ENCODE measurements around the gene RPS6KA2. TPM values are rescaled to one million over a fixed set of nuclear protein-coding genes. Genes with fewer than 3 reads are reported as not detected.

Gene RPS6KA2
- total and polyA plus RNA-seq, 2 donors (not counting 3 experiments of a cell fraction or from before 2014, with no cell fraction given), result 54.5 to 75.8 TPM

DNA sequence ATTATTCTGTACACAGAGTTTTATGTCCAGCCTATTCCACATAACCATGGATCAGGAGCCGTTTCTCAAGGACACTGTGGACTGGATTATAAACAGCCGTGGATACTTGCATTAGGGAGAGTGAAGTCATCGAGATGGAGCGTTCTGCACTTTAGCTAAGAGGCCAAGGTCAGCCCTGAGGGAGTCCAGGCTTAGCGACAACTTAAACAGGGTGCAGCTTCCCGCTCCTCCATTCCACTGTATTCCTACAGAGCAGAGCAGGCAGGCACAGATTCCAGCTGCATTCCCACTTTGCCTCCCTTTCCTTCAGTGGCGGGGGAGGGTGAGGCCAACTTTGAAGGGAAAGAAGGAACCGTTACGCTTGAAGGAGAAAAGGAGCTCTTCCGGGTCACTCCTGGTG is 100.1 kb downstream of the RPS6KA2 start:
- POLR2A ChIA-PET, result no interaction called here
- no peak overlapping the region for H2AFZ ChIP-seq (ENCODE audit: low read depth, low read length)
- TF ChIP-seq EZH2 (IDR thresholded peaks at IDR 0.05; ENCODE audit: borderline replicate concordance, low read depth, low read length, severe bottlenecking), result no peak
- no peak for TF ChIP-seq MYC (IDR thresholded peaks at IDR 0.05; ENCODE audit: low read depth, low read length)
- TF ChIP-seq FOS (IDR thresholded peaks at IDR 0.05; ENCODE audit: borderline replicate concordance, insufficient read depth, low read length), result no peak
- TF ChIP-seq POLR2A (IDR thresholded peaks at IDR 0.05; ENCODE audit: low read depth, low read length), result no peak
- TF ChIP-seq JUN (IDR thresholded peaks at IDR 0.05; ENCODE audit: borderline replicate concordance, insufficient read depth, insufficient read length, low read depth), result no peak
- TF ChIP-seq GATA2 (IDR thresholded peaks at IDR 0.05; ENCODE audit: insufficient read depth, insufficient read length, low read depth, low read length), result no peak
- no peak for TF ChIP-seq POLR2AphosphoS5 (IDR thresholded peaks at IDR 0.05; ENCODE audit: insufficient read depth, low read depth, low read length)
- TF ChIP-seq, protein P1, sequence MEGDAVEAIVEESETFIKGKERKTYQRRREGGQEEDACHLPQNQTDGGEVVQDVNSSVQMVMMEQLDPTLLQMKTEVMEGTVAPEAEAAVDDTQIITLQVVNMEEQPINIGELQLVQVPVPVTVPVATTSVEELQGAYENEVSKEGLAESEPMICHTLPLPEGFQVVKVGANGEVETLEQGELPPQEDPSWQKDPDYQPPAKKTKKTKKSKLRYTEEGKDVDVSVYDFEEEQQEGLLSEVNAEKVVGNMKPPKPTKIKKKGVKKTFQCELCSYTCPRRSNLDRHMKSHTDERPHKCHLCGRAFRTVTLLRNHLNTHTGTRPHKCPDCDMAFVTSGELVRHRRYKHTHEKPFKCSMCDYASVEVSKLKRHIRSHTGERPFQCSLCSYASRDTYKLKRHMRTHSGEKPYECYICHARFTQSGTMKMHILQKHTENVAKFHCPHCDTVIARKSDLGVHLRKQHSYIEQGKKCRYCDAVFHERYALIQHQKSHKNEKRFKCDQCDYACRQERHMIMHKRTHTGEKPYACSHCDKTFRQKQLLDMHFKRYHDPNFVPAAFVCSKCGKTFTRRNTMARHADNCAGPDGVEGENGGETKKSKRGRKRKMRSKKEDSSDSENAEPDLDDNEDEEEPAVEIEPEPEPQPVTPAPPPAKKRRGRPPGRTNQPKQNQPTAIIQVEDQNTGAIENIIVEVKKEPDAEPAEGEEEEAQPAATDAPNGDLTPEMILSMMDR (IDR thresholded peaks at IDR 0.05; ENCODE audit: extremely low read depth in 1 of 2, insufficient read depth in 1 of 2, low read depth in 1 of 2, low read length in 2 of 2), result no peak
- TF ChIP-seq, protein P2, sequence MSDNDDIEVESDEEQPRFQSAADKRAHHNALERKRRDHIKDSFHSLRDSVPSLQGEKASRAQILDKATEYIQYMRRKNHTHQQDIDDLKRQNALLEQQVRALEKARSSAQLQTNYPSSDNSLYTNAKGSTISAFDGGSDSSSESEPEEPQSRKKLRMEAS (IDR thresholded peaks at IDR 0.05; ENCODE audit: insufficient read depth, insufficient read length), result no peak
- intact Hi-C loops (cut with micrococcal nuclease), result no loop called here
- no peaks in the 10 kb centered on the region for H3K9me3 ChIP-seq (replicated peaks; ENCODE audit: control insufficient read depth, insufficient read depth, low read length)
- H3K27me3 ChIP-seq (ENCODE audit: control insufficient read depth in 2 of 2, insufficient read depth in 2 of 2, low read length in 2 of 2), result no peaks in the 10 kb centered on the region
- peaks cover 2 to 19% of the 10 kb centered on the region in 2 experiments for H3K36me3 ChIP-seq (ENCODE audit: control insufficient read depth in 2 of 2, extremely low read depth in 1 of 2, insufficient read depth in 2 of 2, low read length in 2 of 2)
- H3K79me2 ChIP-seq (ENCODE audit: control insufficient read depth, insufficient read depth, low read length), result no peaks in the 10 kb centered on the region
- no peaks in the 10 kb centered on the region for H4K20me1 ChIP-seq (replicated peaks; ENCODE audit: control insufficient read depth, extremely low read depth, insufficient read depth, low read length)
- DNase-seq (ENCODE audit: low read depth, low spot score) (no peak), FAIRE-seq (no peak)
- no TSS peak for BruUV-seq (replicated peaks)
- H3K27ac ChIP-seq (ENCODE audit: insufficient read depth, low read depth, low read length), result no peak overlapping the region
- CTCF ChIA-PET, result interaction anchor here (1.1 to 1.8 kb wide), 2 partner anchors 11 to 113 kb away, joined by 3 to 4 read pairs; no protein-coding TSS in a partner anchor
- H3K4me1 ChIP-seq (ENCODE audit: control insufficient read depth, extremely low read depth, insufficient read depth, low read length), result no peaks in the 10 kb centered on the region
- dilution Hi-C loops (cut with MboI; ENCODE audit: extremely low pct_ligation_motif_present, low sequenced_read_pairs), result no loop called here
- H3K4me2 ChIP-seq (ENCODE audit: insufficient read depth, low read length), result no peak overlapping the region
- no peaks in the 10 kb centered on the region for H3K9me1 ChIP-seq (replicated peaks; ENCODE audit: control insufficient read depth, extremely low read depth, insufficient read depth, low read length)
- no peak overlapping the region for H3K9ac ChIP-seq (replicated peaks; ENCODE audit: extremely low read depth, insufficient read depth, low read length)
- no peak overlapping the region for H3K4me3 ChIP-seq (replicated peaks in 1 of 3; ENCODE audit: insufficient read depth in 1 of 3, low read depth in 1 of 3, low read length in 3 of 3)

Measured in endothelial cell of umbilical vein (primary cell).